ENCODE measurements around the gene ZNF664.

The ZNF664 gene

DNA sequence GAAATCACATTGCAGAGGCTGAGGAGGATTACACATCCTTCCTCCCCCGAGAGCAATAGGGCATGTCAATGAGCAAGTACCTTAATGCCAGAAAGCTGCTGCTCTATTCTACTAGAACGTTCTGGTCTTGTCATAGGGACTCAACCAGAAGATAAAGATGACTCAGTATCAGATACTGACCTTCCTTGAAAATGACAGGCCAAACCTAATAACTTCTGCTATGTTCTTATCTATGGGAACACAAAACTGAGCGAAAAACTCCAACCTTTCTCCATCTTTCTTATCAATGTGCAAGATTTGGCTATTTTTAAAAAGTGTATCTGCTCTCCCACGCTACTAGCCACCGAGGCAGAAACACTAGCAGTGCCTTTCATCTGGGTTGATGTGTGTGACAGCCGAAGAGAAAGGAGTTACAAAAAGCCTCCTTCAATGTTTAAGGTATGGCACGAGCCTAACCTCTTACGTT lies 5.9 kb upstream of the ZNF664 start:
- TF ChIP-seq NFRKB (IDR thresholded peaks at IDR 0.05) (no peak), LEF1 (IDR thresholded peaks at IDR 0.05; ENCODE audit: borderline replicate concordance) (no peak), L3MBTL2 (conservative IDR thresholded peaks at IDR 0.05) (no peak), FOXM1 (IDR thresholded peaks at IDR 0.05; ENCODE audit: borderline replicate concordance) (no peak), TARDBP (IDR thresholded peaks at IDR 0.05) (no peak), HDGF (IDR thresholded peaks at IDR 0.05; ENCODE audit: borderline replicate concordance) (no peak), BHLHE40 (IDR thresholded peaks at IDR 0.05; ENCODE audit: borderline replicate concordance) (no peak), ELF4 (IDR thresholded peaks at IDR 0.05) (no peak), ARNT (IDR thresholded peaks at IDR 0.05) (no peak), SUZ12 (IDR thresholded peaks at IDR 0.05) (no peak), CTBP1 (IDR thresholded peaks at IDR 0.05; ENCODE audit: borderline replicate concordance) (no peak), FOXK2 (IDR thresholded peaks at IDR 0.05) (no peak), FOXA1 (IDR thresholded peaks at IDR 0.05) (no peak), ZNF384 (IDR thresholded peaks at IDR 0.05) (no peak), SP1 (IDR thresholded peaks at IDR 0.05) (no peak)
- TF ChIP-seq, protein P1, sequence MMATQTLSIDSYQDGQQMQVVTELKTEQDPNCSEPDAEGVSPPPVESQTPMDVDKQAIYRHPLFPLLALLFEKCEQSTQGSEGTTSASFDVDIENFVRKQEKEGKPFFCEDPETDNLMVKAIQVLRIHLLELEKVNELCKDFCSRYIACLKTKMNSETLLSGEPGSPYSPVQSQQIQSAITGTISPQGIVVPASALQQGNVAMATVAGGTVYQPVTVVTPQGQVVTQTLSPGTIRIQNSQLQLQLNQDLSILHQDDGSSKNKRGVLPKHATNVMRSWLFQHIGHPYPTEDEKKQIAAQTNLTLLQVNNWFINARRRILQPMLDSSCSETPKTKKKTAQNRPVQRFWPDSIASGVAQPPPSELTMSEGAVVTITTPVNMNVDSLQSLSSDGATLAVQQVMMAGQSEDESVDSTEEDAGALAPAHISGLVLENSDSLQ (IDR thresholded peaks at IDR 0.05) = no peak
- POLR2A ChIA-PET = no interaction called here
- DNase-seq (ENCODE audit: extremely low spot score) = no peak
- CTCF ChIA-PET = no interaction called here

DNA sequence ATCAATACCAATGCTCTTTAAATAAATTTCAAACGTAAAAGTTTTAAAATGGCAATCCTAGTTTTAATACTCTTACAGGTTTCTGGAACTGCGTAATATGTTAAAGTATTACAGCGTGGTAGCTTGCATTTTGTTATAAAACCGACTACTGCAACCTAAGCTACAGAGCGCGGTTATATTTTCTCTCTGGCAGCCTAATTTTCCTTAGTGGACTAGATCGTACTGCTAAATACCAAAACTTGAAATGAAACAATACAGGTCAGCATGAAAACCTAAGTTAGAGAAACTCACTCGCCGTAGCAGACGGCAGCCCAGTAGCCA lies 1.6 kb upstream of the ZNF664 start:
- CTCF ChIA-PET = interaction anchor here (1.3 kb wide), 1 partner anchor 66 kb away, joined by 7 read pairs; no protein-coding TSS in a partner anchor
- no peak for TF ChIP-seq ELF4 (IDR thresholded peaks at IDR 0.05)
- TF ChIP-seq ZNF384 (IDR thresholded peaks at IDR 0.05) = no peak
- TF ChIP-seq FOXK2 (IDR thresholded peaks at IDR 0.05) = no peak
- TF ChIP-seq L3MBTL2 (conservative IDR thresholded peaks at IDR 0.05) = no peak
- TF ChIP-seq LEF1 (IDR thresholded peaks at IDR 0.05; ENCODE audit: borderline replicate concordance) = no peak
- no peak for TF ChIP-seq NFRKB (IDR thresholded peaks at IDR 0.05)
- no peak for DNase-seq (ENCODE audit: extremely low spot score)
- POLR2A ChIA-PET = interaction anchor here (0.8 kb wide), 1 partner anchor 66 kb away, joined by 3 read pairs; no protein-coding TSS in a partner anchor

DNA sequence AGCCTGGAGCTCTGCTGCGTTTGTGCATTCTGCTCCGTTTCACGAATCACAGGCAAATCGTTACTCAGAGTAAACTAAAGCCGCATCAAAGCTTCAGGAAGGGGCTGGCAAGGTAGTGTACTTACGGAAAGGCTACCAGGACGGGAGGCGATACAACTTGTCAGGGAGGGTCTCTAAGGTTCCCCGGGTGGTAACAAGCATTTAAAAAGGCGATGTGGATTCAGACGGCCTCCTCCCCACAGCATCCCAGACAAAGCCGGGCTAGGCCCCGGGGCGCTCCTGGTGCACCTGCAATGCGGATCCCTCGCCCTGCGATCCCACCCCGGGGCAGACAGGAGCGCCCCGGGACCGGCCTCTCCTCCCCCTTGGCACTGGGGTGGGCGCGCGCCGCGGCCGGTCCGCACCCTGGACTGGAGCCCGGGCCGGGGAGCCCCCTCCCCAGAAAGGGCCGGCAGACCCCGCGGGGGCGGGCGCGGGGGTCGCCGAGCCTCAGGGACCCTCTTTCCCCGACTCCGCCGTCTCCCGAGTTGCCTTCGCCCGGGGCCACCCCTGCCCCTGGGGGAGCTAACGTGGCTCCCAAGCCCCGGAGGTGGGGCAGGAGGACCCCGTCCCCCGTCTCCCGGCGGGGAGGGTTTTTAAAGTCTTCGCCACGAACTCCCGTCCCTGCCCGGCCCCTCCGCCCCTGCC lies 1.1 kb upstream of the ZNF664 start:
- no peak for TF ChIP-seq SUZ12 (IDR thresholded peaks at IDR 0.05)
- TF ChIP-seq ZNF384 (IDR thresholded peaks at IDR 0.05) = no peak
- no peak for TF ChIP-seq FOXA1 (IDR thresholded peaks at IDR 0.05)
- no peak for TF ChIP-seq ARNT (IDR thresholded peaks at IDR 0.05)
- TF ChIP-seq BHLHE40 (IDR thresholded peaks at IDR 0.05; ENCODE audit: borderline replicate concordance) = no peak
- TF ChIP-seq FOXM1 (IDR thresholded peaks at IDR 0.05; ENCODE audit: borderline replicate concordance) = no peak
- TF ChIP-seq LEF1 (IDR thresholded peaks at IDR 0.05; ENCODE audit: borderline replicate concordance) = no peak
- TF ChIP-seq, protein P1 (IDR thresholded peaks at IDR 0.05) = no peak
- no peak for TF ChIP-seq L3MBTL2 (conservative IDR thresholded peaks at IDR 0.05)
- TF ChIP-seq FOXK2 (IDR thresholded peaks at IDR 0.05) = no peak
- no peak for TF ChIP-seq HDGF (IDR thresholded peaks at IDR 0.05; ENCODE audit: borderline replicate concordance)
- no peak for TF ChIP-seq CTBP1 (IDR thresholded peaks at IDR 0.05; ENCODE audit: borderline replicate concordance)
- no peak for TF ChIP-seq SP1 (IDR thresholded peaks at IDR 0.05)
- no peak for TF ChIP-seq NFRKB (IDR thresholded peaks at IDR 0.05)
- no peak for TF ChIP-seq ELF4 (IDR thresholded peaks at IDR 0.05)
- no peak for TF ChIP-seq TARDBP (IDR thresholded peaks at IDR 0.05)
- ChIA-PET CTCF (interaction anchor here (1.3 kb wide), 1 partner anchor 67 kb away, joined by 7 read pairs; no protein-coding TSS in a partner anchor), POLR2A (interaction anchor here (0.8 kb wide), 1 partner anchor 67 kb away, joined by 3 read pairs; no protein-coding TSS in a partner anchor)
- peak; percentile 32 for DNase-seq (ENCODE audit: extremely low spot score)

DNA sequence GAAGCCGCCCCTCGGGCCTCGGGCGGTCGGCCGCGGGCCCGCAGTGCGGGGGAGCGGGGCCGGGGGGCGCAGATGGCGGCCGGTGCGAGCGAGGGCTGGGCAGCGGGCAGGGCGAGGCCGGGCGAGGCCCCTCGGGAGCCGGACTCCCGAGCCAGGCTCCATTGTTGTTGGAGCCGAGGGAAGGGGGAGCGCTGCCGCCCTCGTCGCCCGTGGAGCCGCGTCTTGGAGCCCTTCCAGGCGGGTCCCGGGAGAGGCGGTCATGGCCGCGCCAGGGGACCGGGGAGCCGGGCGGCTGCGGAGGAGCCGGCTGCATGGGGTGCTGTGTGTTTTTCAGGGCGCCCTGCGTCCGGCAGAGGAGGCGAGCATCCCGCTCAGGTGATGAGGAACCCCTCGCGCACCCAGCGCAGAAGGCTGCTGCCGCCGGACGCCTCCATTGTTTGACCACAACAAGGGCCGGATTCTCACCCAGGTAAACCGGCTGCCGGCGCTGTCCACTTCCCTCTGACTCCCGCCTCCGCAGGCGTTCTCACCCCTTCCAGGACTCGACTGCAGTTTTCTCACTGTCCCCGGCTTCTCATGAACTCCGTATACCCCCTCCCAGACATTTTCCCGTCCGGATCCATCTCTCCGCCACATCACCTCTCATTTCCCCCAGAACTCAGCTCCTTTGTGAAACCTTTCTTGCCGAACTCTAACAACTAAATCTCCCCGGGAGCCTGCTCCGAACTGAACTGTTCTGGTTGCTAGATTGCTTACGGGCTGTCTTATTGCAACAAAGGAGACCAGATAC lies 732 bp downstream of the ZNF664 start:
- ChIA-PET POLR2A (interaction anchor here (0.7 kb wide), 1 partner anchor 1421 kb away, joined by 3 read pairs; no protein-coding TSS in a partner anchor), CTCF (no interaction called here)
- TF ChIP-seq FOXM1 (IDR thresholded peaks at IDR 0.05; ENCODE audit: borderline replicate concordance) (no peak), CTBP1 (IDR thresholded peaks at IDR 0.05; ENCODE audit: borderline replicate concordance) (no peak), BHLHE40 (IDR thresholded peaks at IDR 0.05; ENCODE audit: borderline replicate concordance) (no peak), FOXK2 (IDR thresholded peaks at IDR 0.05) (no peak), LEF1 (IDR thresholded peaks at IDR 0.05; ENCODE audit: borderline replicate concordance) (no peak), FOXA1 (IDR thresholded peaks at IDR 0.05) (no peak), L3MBTL2 (conservative IDR thresholded peaks at IDR 0.05) (no peak), ZNF384 (IDR thresholded peaks at IDR 0.05) (no peak), SP1 (IDR thresholded peaks at IDR 0.05) (no peak)
- DNase-seq (ENCODE audit: extremely low spot score) = peak; percentile 22

DNA sequence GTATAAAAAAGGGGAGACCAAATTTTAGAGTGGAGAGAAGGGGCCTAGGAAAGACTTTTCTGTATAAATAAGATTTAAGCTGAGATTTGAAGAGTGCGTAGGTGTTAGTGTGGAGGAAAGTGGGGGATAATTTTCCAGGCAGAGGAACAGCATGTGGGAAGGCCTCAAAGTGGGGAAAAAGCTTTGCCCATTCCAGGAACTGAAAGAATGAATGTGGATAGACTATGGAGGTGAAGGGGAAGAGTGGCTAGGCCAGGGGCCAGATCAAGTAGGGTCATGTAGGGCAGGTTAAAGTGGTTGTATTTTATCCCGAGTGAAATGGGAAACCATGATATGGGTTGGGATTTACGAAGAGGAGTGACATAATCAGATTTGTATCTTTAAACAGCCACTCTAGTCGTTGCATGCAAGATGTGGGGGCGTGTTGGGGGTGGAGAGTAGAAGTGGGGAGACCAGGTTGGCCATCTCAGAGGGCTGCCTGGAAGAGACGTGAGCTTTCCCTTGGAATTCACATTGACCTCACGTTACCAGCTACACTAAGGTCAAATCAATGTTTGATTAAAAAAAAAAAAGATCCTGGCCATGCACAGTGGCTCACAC lies 3.3 kb downstream of the ZNF664 start:
- POLR2A ChIA-PET = no interaction called here
- CTCF ChIA-PET = no interaction called here

More for the DNA sequence above, 3.3 kb downstream of the ZNF664 start:
- TF ChIP-seq NFRKB (IDR thresholded peaks at IDR 0.05) (no peak), FOXM1 (IDR thresholded peaks at IDR 0.05; ENCODE audit: borderline replicate concordance) (no peak), LEF1 (IDR thresholded peaks at IDR 0.05; ENCODE audit: borderline replicate concordance) (no peak), SP1 (IDR thresholded peaks at IDR 0.05) (no peak), FOXA1 (IDR thresholded peaks at IDR 0.05) (no peak), L3MBTL2 (conservative IDR thresholded peaks at IDR 0.05) (no peak), ELF4 (IDR thresholded peaks at IDR 0.05) (no peak), FOXK2 (IDR thresholded peaks at IDR 0.05) (no peak), TARDBP (IDR thresholded peaks at IDR 0.05) (no peak), SUZ12 (IDR thresholded peaks at IDR 0.05) (no peak), ZNF384 (IDR thresholded peaks at IDR 0.05) (no peak), ARNT (IDR thresholded peaks at IDR 0.05) (no peak), CTBP1 (IDR thresholded peaks at IDR 0.05; ENCODE audit: borderline replicate concordance) (no peak), HDGF (IDR thresholded peaks at IDR 0.05; ENCODE audit: borderline replicate concordance) (no peak)
- TF ChIP-seq, protein P1 (IDR thresholded peaks at IDR 0.05) = no peak
- no peak for DNase-seq (ENCODE audit: extremely low spot score)

Measured in HEK293T (cell line).